Neural cell (in vitro differentiated cells): ENCODE data around the gene CPNE5. TPM values are rescaled to one million over a fixed set of nuclear protein-coding genes. Genes with fewer than 3 reads are reported as not detected.

Experiments used
- H2AFZ ChIP-seq: fragments of 200-600, 300-800 bp; sonication (generic), shearing (Covaris generic); 2 replicates; pipeline ENCODE4 v1.6.0; 2014; ENCODE audit warnings: low read depth, mild to moderate bottlenecking, antibody characterized with exemption, low read length, moderate library complexity
- H3F3A ChIP-seq: fragments of 200-600 bp; shearing (Covaris generic); 2 replicates; pipeline ENCODE4 v1.6.1; 2016; ENCODE audit warnings: mild to moderate bottlenecking, moderate library complexity, mixed read lengths, antibody characterized with exemption, low read length; ENCODE audit not compliant: insufficient read depth, poor library complexity, severe bottlenecking
- H3K27ac ChIP-seq: fragments of 200-600, 300-800 bp; sonication (generic), shearing (Covaris generic); 2 replicates; pipeline ENCODE4 v1.5.1; 2014; ENCODE audit warnings: mild to moderate bottlenecking, low read length, moderate library complexity
- H3K27me3 ChIP-seq: fragments of 300-800, 200-600 bp; sonication (generic), shearing (Covaris generic); 2 replicates; pipeline ENCODE4 v1.6.0; 2014; ENCODE audit warnings: mild to moderate bottlenecking, low read depth, low read length, moderate library complexity; ENCODE audit not compliant: insufficient read depth
- H3K36me3 ChIP-seq: fragments of 300-800, 200-600 bp; sonication (generic), shearing (Covaris generic); 2 replicates; pipeline ENCODE4 v1.5.1; 2014; ENCODE audit warnings: mild to moderate bottlenecking, antibody characterized with exemption, low read length, moderate library complexity; ENCODE audit not compliant: insufficient read depth
- H3K4me2 ChIP-seq: fragments of 300-800, 200-600 bp; sonication (generic), shearing (Covaris generic); 2 replicates; pipeline ENCODE4 v1.6.0; 2014; ENCODE audit warnings: mild to moderate bottlenecking, low read length
- H3K4me3 ChIP-seq: fragments of 300-800, 200-600 bp; sonication (generic), shearing (Covaris generic); 2 replicates; pipeline ENCODE4 v1.5.1; 2014; ENCODE audit warnings: mild to moderate bottlenecking, low read length, moderate library complexity
- H3K79me2 ChIP-seq: fragments of 200-600 bp; shearing (Covaris generic); replicated peaks from 2 replicates; pipeline ENCODE4 v1.6.0; 2014; ENCODE audit warnings: mild to moderate bottlenecking, low read length, moderate library complexity; ENCODE audit not compliant: insufficient read depth
- H3K9ac ChIP-seq: fragments of 300-800, 200-600 bp; sonication (generic), shearing (Covaris generic); 2 replicates; pipeline ENCODE4 v1.6.1; 2016; ENCODE audit warnings: mild to moderate bottlenecking, low read length, mixed read lengths
- H3K9me2 ChIP-seq: fragments of 200-600 bp; shearing (Covaris generic); 2 replicates; pipeline ENCODE4 v1.6.1; 2016; ENCODE audit warnings: mild to moderate bottlenecking, low read length, mixed read lengths; ENCODE audit not compliant: insufficient read depth
- H3K9me3 ChIP-seq: fragments of 200-600, 300-800 bp; sonication (generic), shearing (Covaris generic); 2 replicates; pipeline ENCODE4 v1.6.1; 2016; ENCODE audit warnings: mild to moderate bottlenecking, mixed run types, low read length, moderate library complexity, mixed read lengths
- H4K20me1 ChIP-seq: fragments of 200-600 bp; shearing (Covaris generic); 2 replicates; pipeline ENCODE4 v1.6.1; 2016; ENCODE audit warnings: mild to moderate bottlenecking, mixed run types; ENCODE audit not compliant: insufficient read depth
- CTCF ChIP-seq: fragments of 450-650 bp; IDR thresholded peaks from 2 replicates; pipeline ENCODE4 v1.5.1; 2014; ENCODE audit warnings: antibody characterized with exemption, mild to moderate bottlenecking, moderate library complexity; ENCODE audit not compliant: poor library complexity, severe bottlenecking
- EP300 ChIP-seq: fragments of 450-650 bp; conservative IDR thresholded peaks from 2 replicates; pipeline ENCODE4 v1.6.1; 2014; ENCODE audit warnings: antibody characterized with exemption, mild to moderate bottlenecking, moderate library complexity; ENCODE audit not compliant: poor library complexity, severe bottlenecking
- EZH2 ChIP-seq: fragments of 200-600, 300-800 bp; shearing (Covaris generic), sonication (generic); IDR thresholded peaks from 2 replicates; pipeline ENCODE4 v1.6.1; 2014; ENCODE audit warnings: antibody characterized with exemption, low read length, borderline replicate concordance, mild to moderate bottlenecking; ENCODE audit not compliant: insufficient read depth, poor library complexity, severe bottlenecking
- MXI1 ChIP-seq: fragments of 450-650 bp; conservative IDR thresholded peaks from 2 replicates; pipeline ENCODE4 v1.6.1; 2014; ENCODE audit warnings: antibody characterized with exemption, mild to moderate bottlenecking; ENCODE audit not compliant: poor library complexity, severe bottlenecking
- POLR2AphosphoS5 ChIP-seq: IDR thresholded peaks from 2 replicates; pipeline ENCODE4 v1.6.1; 2012
- RAD21 ChIP-seq: fragments of 450-650 bp; conservative IDR thresholded peaks from 2 replicates; pipeline ENCODE4 v1.6.1; 2014; ENCODE audit warnings: antibody characterized with exemption, mild to moderate bottlenecking, moderate library complexity
- REST ChIP-seq: IDR thresholded peaks from 2 replicates; pipeline ENCODE4 v1.6.1; 2012; ENCODE audit warnings: borderline replicate concordance
- SMC3 ChIP-seq: fragments of 450-650 bp; conservative IDR thresholded peaks from 2 replicates; pipeline ENCODE4 v1.6.1; 2014; ENCODE audit warnings: antibody characterized with exemption, mild to moderate bottlenecking, moderate library complexity; ENCODE audit not compliant: poor library complexity
- TAF1 ChIP-seq: IDR thresholded peaks from 2 replicates; pipeline ENCODE4 v1.6.1; 2012; ENCODE audit warnings: low read depth
- polyA plus RNA-seq: library from polyadenylated mRNA; depleted of rRNA; stranded (reverse); fragments of >200 nt; gene quantifications from 2 replicates; pipeline ENCODE4 v1.2.3, GENCODE V29; 2014

CPNE5 gene
- polyA plus RNA-seq, 1 donor from 2014 or later = 8.7 TPM

GRCh38 chr6:36871686-36872085 is 32.4 kb upstream of the CPNE5 start:
- H3K27ac ChIP-seq = no peak overlapping the region
- H3K9me2 ChIP-seq = no peaks in the 10 kb centered on the region
- no peak overlapping the region for H3K4me3 ChIP-seq
- no peaks in the 10 kb centered on the region for H3K36me3 ChIP-seq
- peaks cover 8% of the 10 kb centered on the region for H3F3A ChIP-seq
- H4K20me1 ChIP-seq = no peaks in the 10 kb centered on the region
- no peak overlapping the region for H3K9ac ChIP-seq
- H3K79me2 ChIP-seq = peaks cover 39% of the 10 kb centered on the region
- H3K4me2 ChIP-seq = no peak overlapping the region
- H3K27me3 ChIP-seq = no peaks in the 10 kb centered on the region
- no peak for TF ChIP-seq EP300
- TF ChIP-seq MXI1 = no peak
- TF ChIP-seq SMC3 = no peak
- no peak for TF ChIP-seq TAF1
- no peak for TF ChIP-seq POLR2AphosphoS5
- TF ChIP-seq EZH2 = no peak
- TF ChIP-seq RAD21 = no peak
- no peak for TF ChIP-seq REST
- TF ChIP-seq CTCF = no peak
- no peak overlapping the region for H2AFZ ChIP-seq
- no peaks in the 10 kb centered on the region for H3K9me3 ChIP-seq

GRCh38 chr6:36867471-36868224 is 28.4 kb upstream of the CPNE5 start:
- Histone ChIP-seq H2AFZ (no peak overlapping the region), H3K9me2 (no peaks in the 10 kb centered on the region), H3K79me2 (peaks cover 26% of the 10 kb centered on the region), H3K9me3 (no peaks in the 10 kb centered on the region), H3F3A (no peaks in the 10 kb centered on the region), H3K27me3 (no peaks in the 10 kb centered on the region), H3K4me3 (no peak overlapping the region), H3K4me2 (no peak overlapping the region), H4K20me1 (no peaks in the 10 kb centered on the region), H3K36me3 (no peaks in the 10 kb centered on the region), H3K9ac (no peak overlapping the region), H3K27ac (no peak overlapping the region)
- no peak for TF ChIP-seq EZH2
